H1 (cell line): ENCODE results near the gene TAS1R3. TPM values are rescaled to one million over a fixed set of nuclear protein-coding genes. Genes with fewer than 3 reads are reported as not detected.

Experiments
- RXRA ChIP-seq: IDR thresholded peaks from 2 replicates; pipeline ENCODE4 v1.6.1; 2011; ENCODE audit warnings: low read depth, mild to moderate bottlenecking, low read length, moderate library complexity; ENCODE audit not compliant: insufficient read depth
- polyA plus RNA-seq, 7 experiments: library from polyadenylated mRNA; depleted of rRNA in 3 of 7; stranded (reverse) in 5 of 7; unstranded in 2 of 7; fragments of >200 nt in 5 of 7; fragments of 200-250 nt in 2 of 7; gene quantifications; 1 replicate in 5 of 7; 2 replicates in 1 of 7; 4 replicates in 1 of 7; pipeline versions ENCODE4 v1.2.1 to v1.2.3, GENCODE V29; 2011 to 2013; ENCODE audit warnings: missing spikeins in 2 of 7, mixed read lengths in 2 of 7
- total RNA-seq: library from RNA; stranded (reverse); fragmentation: NEBNext Ultra II Directional; extraction: Animal tissue kit (Norgen Biotek cat#: 25700); gene quantifications from 2 replicates; pipeline ENCODE4 v1.2.1, GENCODE V29; 2021

TAS1R3 gene
- total and polyA plus RNA-seq, 2 of the 8 experiments (the other 6 are each of a cell fraction or from before 2014, with no cell fraction given) = 0.03 to 0.19 TPM

DNA sequence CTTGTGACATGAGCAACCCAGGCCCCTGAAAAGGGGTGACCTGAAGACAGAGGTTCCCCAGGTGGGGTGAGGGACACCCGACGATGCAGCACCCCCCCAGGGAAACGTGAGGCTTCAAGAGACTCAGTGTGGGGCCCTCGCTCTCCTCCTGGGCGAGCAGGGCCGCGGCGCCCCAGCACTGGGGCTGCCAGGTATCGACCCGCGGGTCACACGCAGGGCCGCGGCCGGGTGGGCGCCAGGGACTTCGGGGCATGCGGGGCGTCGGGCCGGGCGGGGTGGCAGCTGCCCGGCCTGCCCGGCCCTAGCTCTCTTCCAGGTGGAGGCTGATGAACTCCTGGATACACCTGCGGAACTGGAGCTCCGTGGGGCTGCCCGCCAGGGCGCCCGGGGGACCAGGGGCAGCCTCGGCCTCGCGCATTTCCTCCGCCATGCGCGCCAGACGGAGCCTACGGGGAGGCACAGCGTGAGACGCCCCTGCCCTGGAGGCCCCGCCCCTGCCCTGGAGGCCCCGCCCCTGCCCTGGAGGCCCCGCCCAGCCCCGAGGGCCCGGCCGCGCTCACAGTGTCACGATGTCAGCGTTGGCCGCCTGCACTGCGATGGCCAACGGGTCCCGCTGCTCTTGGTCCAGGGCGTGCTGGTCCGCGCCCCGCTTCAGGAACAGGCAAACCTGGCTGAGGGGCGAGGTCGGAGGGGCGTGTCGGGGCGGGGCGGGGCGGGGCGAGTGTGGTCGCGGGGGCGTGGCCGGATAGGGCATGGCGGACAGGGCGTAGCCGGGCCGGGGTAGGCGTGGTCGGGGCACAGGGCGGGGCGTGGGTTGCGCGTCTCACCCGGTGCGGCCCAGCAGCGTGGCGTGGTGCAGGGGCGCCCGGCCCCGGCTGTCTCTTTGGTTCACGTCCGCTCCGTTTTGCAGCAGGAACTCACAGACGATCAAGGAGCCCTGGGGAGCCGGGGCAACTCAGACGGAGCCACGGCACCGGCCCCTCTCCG is 37.5 kb upstream of the TAS1R3 start (continued):
- no peak for TF ChIP-seq RXRA
